Activated CD8-positive, alpha-beta memory T cell treated with anti-CD3 and anti-CD28 coated beads, Interleukin-2, amount 50 U/mL, for 24 hours (primary cell): ENCODE data around the gene SRD5A3.
"Not testable (repeated sequence)": the region's sequence is repeated elsewhere in the genome, so short reads cannot be mapped to it uniquely, and the experiment has no call there.

ENCODE experiments used
- DNase-seq: peaks from one replicate; pipeline ENCODE4 v3.0.0-alpha.2; 2020; ENCODE audit errors: extremely low read depth

SRD5A3 gene

DNA sequence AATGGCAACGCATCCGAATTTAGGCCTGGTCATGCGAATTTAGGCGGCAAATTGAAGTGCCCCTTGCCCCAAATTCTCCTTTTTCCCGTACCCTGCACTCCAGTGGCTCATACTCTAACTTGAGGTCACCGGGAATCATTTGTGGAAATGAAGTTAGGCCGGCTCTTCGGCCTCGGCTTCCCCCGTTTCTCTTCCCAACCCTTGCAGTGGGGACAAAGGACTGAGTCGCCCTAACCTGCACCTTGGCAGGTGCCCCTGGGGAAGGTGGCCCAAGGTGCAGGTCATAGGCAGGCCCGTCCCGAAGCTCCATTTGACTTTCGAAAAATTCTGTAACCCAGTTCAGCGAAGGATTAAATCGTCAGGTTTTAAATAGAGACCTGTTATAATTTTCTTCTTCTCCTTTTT is 811 bp downstream of the SRD5A3 start:
- DNase-seq: no peak

DNA sequence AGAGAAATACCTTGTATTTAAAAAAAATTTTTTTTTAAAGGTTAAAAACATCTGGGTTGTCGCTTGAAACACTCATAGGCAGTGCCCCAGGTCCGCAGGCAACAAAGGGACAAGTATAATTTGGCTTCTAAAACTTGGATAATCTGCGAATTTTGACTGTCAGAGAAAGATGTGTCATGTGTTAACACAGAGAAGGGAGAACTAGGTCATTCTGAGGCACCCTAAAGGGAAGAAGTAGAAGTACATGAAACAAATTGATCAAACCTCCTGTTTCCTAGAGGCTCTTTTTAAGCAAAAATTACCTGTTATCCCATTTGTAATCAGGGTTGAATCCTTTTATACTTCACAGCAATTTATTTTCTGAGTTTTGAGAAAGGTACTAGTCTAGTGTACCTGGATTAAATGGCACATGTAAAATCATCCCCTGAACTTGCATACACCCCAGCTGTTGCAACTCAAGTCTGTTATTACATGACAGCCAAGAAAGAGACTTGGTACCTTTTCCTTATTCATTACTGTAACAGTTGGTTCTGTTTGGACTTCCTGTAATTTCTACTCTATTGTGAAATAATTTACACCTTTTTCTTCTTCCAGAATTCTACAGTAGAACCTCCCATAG is 1.7 kb downstream of the SRD5A3 start:
- no peak for DNase-seq

DNA sequence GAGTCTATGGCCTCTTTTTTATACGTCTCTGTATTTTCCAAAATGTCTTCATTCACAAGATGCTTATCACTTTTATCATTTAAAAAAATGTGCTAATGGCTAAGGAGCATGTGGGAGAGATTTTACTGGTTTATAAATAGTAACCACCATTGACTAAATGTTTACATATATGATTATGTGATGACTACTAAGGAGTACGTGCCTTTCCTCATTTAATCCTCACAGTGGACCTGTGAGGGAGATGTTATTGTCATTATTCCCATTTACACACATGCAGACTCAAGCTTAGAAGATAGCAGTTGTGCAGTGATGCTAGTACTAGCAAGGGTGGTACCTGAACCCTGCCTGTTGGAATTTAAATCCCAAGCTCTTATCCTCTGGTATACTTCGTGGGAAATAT is 2.4 kb downstream of the SRD5A3 start:
- no peak for DNase-seq

- DNase-seq: not testable (repeated sequence)
These were observed 4.8 kb downstream of the SRD5A3 start for GRCh38 chr4:55350870-55351269.

DNA sequence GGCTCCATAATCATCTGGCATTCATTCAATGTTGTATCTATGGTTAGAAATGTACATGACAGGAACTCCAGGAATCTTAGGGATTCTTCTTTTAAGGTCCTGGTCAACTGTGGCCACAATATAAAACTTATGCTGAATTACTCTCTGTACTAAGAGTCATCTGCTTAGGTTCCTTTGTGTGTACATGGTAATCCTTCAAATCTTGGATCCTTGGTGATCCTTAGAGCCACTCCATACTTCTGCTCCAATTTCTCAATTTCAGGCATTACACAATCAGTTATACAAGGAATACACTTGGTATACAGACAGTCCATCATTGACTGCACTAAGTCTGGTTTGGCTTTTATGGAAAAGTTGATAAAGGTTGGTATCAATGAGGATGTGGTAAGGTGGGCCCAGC is 5.8 kb downstream of the SRD5A3 start:
- no peak for DNase-seq

DNA sequence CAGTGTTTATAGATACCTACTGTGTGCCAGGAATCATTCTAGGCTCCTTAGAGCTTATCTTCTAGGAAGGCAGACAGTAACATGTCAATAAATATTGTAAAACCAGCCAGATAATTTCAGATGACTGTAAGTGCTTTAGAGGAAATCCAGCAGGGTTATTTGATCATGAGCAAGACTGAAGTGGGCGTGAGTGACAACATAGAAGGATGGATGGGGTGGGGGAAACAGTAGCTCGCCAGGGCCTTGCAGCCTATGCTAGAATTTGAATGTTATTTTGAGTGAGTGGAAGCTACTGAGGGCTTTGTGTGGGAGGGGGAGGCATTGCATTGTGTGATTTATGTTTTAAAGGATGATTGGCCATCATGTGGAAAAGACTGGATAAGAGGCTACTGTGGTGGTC is 6.7 kb downstream of the SRD5A3 start:
- no peak for DNase-seq

DNA sequence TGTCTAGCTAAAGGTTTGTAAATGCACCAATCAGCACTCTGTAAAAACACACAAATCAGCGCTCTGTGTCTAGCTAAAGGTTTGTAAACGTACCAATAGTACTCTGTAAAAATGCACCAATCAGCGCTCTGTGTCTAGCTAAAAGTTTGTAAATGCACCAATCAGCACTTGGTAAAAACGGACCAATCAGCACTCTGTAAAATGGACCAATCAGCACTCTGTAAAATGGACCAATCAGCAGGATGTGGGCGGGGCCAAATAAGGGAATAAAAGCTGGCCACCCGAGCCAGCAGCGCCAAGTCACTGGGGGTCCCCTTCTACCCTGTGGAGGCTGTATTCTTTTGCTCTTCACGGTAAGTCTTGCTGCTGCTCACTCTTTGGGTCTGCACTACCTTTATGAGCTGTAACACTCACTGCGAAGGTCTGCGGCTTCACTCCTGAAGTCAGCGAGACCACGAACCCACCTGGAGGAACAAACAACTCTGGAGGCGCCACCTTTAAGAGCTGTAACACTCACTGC is 7.2 kb downstream of the SRD5A3 start:
- DNase-seq: not testable (repeated sequence)

DNA sequence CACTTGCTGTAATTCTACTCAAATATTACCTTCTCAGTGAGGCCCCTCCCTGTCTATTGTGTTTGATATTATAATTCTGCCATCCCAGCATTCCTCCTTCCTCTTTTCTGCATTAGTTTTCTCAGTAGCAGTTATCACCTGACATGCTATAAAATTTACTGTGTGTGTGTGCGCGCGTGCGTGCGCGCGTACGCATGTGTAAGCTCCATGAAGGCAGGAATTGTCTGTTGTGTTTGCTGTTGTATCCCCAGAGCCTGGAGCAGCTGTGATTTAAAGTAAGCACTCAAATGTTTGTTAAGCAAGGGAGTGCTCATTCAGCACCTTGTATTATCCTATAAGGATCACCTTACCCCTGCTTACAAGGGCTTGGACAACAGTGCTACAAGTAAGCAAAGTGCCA is 8.6 kb downstream of the SRD5A3 start:
- no peak for DNase-seq

- DNase-seq: no peak
These were observed 9.5 kb downstream of the SRD5A3 start for GRCh38 chr4:55355555-55355954.

GRCh38 chr4:55356991-55357461 is 11.0 kb downstream of the SRD5A3 start:
- no peak for DNase-seq

GRCh38 chr4:55358246-55358645 is 12.2 kb downstream of the SRD5A3 start:
- no peak for DNase-seq

DNA sequence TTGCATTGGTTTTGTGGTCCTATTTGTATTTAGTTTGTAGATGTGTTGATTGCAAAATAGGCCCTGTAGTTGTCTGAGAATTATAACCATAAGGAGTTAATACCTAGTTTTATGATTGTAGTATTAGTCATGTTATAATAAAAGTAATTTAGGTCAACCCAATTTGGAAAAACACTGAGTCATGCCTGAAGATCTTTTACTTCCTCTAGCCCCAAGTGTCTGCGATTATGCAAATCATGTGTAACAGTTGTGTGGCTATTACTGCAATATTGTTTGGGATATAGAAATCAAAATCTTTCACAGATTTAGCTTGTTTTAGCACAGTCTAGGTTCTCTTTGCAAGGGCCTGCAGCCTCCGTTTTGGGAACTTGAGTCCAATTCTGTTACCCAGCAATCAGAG is 12.6 kb downstream of the SRD5A3 start:
- DNase-seq: no peak

- DNase-seq: no peak
These were observed 13.4 kb downstream of the SRD5A3 start for GRCh38 chr4:55359397-55359916.

DNA sequence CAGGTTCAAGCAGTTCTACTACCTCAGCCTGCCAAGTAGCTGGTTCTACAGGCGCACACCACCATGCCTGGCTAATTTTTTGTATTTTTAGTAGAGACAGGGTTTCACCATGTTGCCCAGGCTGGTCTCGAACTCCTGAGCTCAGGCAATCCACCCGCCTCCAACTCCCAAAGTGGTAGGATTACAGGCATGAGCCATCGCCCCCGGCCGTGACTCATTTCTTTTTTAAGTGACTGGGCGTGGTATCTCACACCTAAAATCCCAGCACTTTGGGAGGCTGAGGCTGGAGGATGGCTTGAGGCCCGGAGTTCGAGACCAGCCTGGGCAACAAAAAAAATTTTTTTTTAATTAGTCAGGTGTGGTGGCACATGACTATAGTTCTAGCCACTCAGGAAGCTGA is 16.9 kb downstream of the SRD5A3 start:
- DNase-seq: not testable (repeated sequence)

GRCh38 chr4:55363691-55364351 is 17.8 kb downstream of the SRD5A3 start:
- DNase-seq: no peak

GRCh38 chr4:55364691-55365344 is 18.8 kb downstream of the SRD5A3 start:
- no peak for DNase-seq

DNA sequence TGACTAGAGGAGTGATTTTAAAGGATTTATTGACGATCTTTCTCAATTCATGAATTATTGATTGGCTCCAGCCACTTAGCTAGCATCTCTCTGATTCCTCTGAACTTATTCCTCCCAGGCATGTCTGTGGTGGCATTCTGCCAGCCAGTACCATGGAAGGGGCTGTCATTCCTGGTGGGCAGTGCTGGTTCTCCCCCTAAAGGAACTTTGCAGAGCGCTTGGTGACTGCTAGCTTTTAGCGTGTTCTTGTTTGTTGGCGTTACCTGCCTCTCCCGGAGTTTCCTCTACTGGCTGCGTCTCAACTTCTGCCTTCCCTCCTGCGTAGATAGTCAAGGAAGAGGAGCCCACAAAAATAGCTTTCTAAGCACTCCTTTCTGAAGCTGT is 19.3 kb downstream of the SRD5A3 start:
- DNase-seq: no peak

- DNase-seq: no peak
These were observed 20.6 kb downstream of the SRD5A3 start for GRCh38 chr4:55366621-55367020.

- DNase-seq: no peak
These were observed 21.2 kb downstream of the SRD5A3 start for GRCh38 chr4:55367084-55367722.

DNA sequence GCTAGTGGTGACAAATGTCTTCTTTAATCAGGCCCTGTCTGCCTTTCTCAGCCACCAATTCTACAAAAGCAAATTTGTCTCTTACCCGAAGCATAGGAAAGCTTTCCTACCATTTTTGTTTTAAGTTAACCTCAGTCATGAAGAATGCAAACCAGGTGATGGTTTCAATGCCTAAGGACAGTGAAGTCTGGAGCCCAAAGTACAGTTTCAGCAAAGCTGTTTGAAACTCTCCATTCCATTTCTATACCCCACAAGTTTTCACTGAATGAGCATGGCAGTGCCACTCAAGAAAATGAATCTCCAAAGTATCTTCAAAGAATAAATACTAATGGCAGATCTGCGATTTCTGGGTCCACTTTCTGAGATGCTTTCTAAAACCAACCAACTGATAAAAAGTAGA is 23.9 kb downstream of the SRD5A3 start:
- DNase-seq: no peak

DNA sequence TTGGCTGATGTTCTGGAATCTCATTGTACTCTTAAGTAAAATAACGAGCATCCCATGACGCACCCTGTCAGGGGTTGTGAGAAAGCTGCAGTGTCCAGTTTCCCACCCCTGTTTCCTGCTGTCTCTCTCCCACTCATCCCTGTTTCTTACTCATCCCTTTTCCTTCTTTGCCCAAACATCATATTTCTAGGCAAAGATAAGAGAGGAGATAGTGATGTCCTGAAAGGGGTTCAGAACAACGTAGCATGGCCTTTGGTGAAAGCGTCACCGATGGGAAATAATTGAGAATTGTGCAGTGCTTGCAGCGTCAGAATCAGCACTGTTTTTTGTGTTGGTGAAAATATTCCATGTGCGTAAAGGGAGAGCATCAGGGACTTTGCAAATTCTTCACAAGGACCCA is 26.2 kb downstream of the SRD5A3 start:
- DNase-seq: no peak

GRCh38 chr4:55373461-55373860 is 27.4 kb downstream of the SRD5A3 start:
- DNase-seq: no peak
